Fibroblast of skin of scalp (primary cell): ENCODE data around the gene SCD.

Experiments used
- DNase-seq: peaks from one replicate; pipeline ENCODE4 v3.0.0-alpha.2; 2013

Gene SCD

DNA sequence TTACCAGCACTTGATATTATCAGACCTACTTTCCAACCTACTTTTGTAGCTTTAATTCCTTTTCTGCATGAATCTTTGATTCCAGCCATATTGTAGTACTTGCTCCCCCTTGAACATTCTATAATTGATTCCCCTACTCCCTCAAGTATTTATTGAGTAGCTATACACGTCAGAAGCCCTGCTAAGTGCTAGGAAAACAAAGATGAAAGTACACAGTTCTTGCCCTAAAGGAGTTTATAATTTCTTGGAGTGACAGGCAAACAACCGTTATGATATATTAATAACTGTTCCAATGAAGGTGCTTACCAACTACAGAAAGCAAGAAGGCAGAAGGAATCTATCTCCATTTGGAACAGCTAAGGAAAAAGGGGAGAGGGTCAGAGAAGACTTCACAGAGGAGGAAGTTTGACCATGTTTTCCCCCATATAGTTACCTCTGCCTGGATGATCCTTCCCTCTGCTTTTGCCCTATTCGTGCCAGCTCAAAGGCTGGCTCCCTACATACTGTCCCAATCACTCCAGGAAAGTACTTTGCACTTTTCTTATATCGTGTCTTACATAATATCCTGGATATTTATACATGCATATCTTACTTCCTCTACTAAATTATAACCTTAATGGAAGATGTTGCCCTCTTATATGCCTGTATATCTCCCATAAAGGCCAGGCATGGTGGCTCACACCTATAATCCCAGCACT lies 54.7 kb downstream of the SCD start:
- DNase-seq: no peak

DNA sequence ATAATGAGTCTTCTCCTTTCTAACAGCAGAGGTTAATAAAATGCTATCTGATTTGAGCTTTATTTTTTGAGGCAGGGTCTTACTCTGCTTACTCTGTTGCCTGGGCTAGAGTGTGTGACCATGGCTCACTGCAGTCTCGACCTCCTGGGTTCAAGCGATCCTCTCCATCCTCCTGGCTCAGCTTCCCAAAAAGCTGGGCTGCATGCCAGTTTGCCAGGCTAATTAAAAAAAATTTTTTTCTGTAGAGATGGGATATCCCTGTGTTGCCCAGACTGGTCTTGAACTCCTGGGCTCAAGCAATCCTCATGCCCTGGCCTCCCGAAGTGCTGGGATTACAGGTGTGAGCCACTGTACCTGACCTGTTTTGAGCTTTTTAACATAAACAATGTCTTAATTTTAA lies 56.7 kb downstream of the SCD start:
- DNase-seq: no peak

DNA sequence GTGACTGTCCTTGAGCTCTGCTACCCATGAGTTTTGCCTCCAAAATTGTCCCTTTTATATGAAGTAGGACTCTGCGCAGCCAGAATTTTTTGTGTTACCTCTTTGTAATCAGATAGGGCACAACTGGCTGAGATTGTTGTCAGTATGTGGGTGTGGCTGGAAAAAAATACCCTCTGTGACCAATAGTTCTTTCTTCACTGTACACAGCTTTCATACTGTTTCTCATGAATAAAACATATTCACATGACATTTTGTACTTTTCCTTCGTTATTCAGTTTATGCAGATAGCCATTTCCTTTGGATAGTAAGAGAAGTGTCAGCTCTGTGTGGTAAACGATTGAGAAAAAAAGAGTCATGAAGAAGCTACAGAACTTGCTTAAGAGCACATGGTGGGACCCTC lies 66.1 kb downstream of the SCD start:
- DNase-seq: no peak
